Right renal cortex interstitium (tissue), 3 donors: Measurements from ENCODE around the gene CDC42. TPM values are rescaled to one million over a fixed set of nuclear protein-coding genes. Genes with fewer than 3 reads are reported as not detected.
"Not testable (repeated sequence)": the region's sequence is repeated elsewhere in the genome, so short reads cannot be mapped to it uniquely, and the experiment has no call there.

Source experiments
- DNase-seq, 3 donors: peaks; one replicate each; pipeline ENCODE4 v3.0.0-alpha.2; 2013; ENCODE audit warnings: low read depth in 3 of 3, low spot score in 2 of 3
- polyA plus RNA-seq, 3 donors: library from polyadenylated mRNA; unstranded; fragments of 120-200 nt; gene quantifications; one replicate each; pipeline ENCODE4 v1.2.1, GENCODE V29; 2013; ENCODE audit not compliant: insufficient read length in 3 of 3

Gene CDC42
- polyA plus RNA-seq, 3 donors = 400 to 437 (median 427) TPM

DNA sequence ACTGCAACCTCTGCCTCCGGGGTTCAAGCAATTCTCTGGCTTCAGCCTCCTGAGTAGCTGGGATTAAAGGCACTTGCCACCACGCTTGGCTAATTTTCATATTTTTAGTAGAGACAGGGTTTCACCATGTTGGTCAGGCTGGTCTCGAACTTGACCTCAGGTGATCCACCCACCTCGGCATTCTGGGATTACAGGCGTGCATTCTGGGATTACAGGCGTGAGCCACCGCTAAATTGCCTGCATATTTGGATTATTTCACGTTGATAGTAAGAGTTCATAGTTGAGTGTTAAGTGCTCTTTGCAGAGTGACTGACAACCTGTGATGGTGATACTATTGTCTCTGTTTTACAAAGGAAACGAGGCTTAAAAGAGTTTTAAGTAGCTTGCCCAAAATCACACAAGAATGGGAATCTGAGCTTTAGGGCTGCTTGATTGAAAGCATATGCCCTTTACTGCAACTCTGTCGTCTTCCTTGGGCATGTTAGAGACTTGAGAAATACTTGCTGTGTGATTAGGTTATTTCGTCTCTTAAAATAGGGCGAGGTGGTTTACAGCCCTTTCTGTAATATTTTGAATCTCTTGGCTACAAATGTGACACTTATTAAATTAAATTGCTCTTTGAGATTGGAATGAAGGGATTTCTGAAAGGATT lies 12.4 kb downstream of the CDC42 start:
- no peak for DNase-seq

DNA sequence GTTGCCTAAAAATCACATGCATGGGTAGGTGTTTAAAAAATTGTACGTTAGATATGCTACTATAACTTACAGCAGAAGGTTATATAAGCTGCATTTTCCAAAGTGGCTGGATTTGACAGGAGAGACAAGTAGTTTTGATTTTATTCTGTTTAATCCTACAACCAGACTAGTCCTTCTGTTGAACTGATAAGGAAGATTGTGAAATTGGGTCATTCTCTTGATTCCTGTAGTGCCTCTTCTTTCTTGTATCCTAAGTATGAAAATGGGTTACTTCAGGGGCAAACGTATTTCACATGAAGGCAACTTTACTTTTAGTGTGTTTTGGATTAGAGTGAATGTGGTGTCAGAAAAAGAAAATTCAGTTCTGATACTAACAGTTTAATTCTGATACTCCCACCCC lies 19.0 kb downstream of the CDC42 start:
- DNase-seq = no peak

DNA sequence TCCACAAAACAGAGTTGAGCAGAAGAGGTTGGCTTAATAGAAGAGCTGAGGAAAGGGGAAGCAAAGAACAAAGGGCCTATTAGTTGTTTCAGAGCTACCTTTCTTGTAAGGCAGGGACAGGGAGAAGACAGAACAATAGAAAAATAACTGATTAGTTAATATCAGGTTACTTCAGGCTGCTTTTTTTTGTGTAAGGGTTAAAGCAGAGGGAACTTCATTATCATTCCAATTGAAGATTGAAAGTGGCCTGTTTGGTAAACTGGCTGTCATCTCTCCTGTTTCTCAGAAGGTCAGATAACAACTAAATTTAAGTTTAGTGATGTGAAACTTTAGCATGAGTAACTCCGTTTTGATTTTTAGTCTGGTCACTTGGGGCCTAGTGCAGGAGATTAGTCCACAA lies 22.3 kb downstream of the CDC42 start:
- DNase-seq = no peak

DNA sequence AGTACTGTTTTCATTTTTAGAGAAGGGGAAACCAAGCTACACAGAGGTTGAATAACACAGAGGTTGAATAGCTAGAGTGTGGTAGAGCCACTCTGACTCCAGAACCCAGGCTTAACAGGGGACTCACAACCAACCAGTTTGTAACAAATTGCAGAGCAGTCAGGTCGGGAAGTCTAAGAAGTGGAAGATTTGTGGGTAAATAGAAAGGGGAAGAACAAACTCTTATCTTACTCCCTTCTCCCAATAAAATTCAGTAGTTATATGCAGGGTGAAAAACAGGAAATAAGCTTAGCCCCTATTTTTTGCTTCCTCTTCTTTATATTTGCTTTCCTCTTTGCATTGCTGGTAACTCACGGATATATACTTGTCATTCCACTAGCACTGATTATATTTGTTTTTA lies 23.2 kb downstream of the CDC42 start:
- DNase-seq = no peak

DNA sequence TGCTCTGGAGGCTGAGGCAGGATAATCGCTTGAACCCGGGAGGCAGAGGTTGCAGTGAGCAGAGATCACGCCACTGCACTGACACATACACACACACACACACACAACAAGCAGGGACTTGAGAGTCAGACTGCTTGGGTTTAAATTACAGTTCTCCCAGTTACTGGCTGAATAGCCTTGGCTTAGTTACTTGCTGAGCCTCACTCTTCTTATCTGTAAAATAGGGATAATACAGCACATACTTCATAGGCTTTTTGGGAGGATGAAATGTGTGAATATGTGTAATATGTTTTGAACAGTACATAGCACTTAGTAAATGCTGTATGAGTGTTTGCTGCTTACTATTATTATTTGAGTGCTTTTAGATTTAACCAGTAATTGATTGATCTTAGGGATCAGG lies 23.8 kb downstream of the CDC42 start:
- no peak for DNase-seq

DNA sequence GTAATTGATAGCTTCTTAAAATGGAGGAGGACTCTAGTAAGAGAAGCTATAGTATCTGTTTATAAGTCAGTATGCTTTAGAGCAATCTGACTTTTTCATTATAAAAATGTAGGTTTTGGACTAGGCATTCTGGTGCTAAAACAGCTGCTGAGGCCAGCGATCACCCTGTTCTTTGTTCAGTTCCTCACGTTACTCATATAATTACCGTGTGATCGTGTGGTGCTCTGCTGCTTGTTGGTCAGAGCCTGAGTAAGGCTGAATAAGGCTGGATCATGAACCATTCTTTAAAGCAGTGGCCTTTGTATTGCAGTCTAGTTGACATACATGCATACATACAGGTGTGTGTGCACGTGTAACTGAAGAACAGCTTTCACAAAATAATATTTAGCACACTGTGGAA lies 25.2 kb downstream of the CDC42 start:
- no peak for DNase-seq

DNA sequence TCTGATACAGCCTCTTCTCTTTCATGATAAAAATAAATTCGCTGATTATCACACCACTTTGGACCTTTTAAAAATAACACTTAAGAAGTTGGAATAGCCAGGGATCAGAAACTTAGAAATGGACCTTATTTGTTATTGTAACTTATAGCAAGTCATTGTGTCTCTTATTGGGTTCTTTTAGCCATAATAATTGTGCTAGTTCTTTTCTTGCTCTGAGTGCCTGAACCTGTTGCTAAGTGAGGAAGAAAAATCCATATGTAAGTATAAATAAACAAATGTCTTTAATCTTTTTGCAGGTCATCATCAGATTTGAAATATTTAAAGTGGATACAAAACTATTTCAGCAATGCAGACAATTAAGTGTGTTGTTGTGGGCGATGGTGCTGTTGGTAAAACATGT lies 25.6 kb downstream of the CDC42 start:
- no peak for DNase-seq

DNA sequence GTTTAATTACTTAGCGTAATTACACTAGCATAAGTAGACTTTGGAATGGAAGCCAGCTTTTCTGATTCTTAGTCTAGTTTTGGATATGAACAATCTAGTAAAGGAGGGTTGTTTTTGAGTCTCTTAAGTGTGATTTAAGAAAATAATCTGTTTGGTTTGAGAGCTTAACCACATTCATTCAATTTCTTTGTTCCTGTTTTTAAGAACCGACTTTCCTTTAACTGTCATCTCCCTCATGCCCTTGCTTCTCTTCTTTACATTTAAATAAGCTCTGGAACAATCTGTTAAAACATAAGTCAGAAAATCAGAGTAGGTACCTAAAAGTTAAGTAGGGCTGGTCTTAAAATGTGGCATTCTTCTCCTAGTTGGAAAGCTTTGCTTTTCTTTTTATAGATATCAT lies 27.7 kb downstream of the CDC42 start:
- no peak for DNase-seq

DNA sequence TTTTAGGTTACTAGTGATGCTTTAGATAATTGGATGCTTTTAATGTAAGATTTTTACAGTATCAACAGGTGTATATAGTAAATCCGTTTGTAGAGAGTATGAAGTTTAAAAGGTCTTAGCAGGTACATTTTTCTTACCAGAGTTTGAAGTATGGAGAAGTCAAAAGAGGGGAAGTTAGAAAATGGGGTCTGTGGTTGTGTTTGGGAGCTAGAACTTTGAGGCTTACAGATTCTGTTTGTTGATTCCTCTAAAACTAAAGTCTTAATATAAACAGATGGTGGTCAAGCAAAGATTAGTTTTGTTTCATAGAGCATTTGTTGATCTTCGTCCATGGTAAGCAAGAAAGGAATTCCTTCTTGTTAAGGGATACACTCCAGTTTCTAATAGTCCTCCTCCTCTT lies 35.8 kb downstream of the CDC42 start:
- DNase-seq = no peak

DNA sequence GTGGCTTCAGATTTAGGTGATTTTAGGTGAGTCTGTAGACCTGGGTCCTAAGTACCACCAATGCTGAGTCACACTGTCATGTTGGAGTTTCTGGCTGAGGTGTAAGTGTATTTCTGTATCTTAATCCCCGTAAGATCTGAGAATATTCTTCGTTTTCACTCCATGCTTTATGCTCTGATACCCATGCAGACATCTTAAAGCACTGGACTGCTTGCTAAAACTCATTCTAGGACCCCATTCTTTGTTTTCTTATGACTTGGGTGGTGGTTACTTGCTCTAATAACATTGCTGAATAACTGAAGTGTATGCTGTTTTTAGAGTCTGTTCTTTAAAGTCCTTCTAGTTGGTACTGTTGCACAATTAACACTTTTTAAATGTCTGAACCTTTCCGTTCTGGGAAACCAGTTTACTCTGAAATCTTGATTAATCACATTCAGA lies 36.6 kb downstream of the CDC42 start:
- no peak for DNase-seq

DNA sequence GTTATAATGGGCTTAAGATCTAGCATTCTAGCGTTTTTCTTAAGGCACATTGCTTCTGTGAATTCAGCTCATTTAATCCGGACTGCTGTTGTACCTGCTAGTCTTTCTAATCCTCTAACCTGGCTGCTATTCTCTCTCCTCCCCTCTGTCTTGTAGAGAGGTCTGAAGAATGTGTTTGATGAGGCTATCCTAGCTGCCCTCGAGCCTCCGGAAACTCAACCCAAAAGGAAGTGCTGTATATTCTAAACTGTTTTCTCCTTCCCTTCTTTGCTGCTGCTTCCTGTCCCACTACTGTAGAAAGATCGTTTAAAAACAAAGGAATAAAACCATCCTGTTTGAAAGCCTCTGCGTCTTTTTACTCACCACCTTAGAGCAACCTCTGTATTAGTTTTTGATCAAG lies 37.3 kb downstream of the CDC42 start:
- DNase-seq = no peak

DNA sequence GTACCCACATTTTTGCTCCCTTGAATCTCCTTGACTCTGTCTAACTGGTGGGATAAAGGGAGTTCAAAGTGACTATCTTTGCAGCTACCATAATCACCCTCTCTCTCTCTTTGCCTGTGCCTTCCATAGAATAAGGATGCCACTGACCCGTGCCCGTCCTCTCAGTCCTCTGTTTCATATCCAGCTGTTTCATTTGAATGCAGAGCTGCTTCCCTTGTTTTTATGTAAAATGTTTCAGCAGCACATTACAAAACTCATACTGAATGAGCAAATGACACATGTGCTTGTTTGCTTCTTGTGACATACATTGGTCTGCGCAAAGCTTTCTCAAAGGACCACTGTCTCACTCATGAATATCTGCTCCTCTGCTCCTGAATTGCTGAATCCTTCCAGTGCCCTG lies 38.4 kb downstream of the CDC42 start:
- no peak for DNase-seq

DNA sequence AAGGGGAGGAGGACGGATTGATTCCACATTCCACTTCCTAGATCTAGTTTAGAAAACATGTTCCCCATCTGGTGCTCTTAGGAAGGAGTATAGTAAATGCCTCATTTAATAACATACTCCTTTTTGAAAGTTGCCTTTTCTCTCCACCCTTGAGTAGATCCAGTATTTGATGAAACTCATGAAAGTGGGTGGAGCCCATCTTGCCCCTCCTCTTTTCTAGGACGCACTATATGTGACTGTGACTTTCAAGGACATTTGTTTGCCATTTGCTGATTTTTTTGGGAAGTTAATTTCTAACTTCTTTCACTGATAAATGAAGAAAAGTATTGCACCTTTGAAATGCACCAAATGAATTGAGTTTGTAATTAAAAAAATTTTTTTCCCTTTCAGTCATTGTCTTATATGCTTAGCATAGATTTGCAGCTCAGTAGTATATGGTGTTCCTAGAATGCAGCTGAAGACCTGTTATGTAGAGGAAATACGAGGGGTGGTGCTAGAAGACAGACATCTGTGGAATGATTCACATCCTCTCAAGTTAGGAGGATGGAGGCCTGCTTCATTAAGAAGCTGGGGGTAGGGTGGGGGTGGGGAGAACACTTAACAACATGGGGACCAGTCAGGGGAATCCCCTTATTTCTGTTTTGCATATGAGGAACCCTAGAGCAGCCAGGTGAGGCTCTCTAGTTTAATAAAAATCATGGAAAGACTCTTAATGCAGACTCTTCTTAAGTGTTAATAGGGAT lies 39.7 kb downstream of the CDC42 start:
- not testable (repeated sequence) for DNase-seq

DNA sequence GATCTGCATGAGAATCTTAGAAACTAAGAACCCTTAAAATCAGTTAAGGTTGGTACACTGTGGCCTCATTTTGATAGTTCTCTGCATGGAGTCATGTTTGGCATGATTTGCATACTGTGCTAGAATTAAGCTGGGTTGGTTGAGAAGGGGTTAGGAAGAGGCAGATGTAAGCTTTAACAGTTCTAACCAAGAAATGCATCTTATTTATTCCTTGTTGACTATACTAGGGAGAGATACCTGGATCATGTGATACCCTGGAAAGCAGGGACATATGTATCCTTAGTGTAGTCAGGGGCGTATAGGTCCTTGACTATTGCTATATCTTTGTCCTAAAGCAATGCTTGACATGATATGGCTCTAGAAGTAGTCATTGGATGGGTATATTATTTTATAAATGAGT lies 41.0 kb downstream of the CDC42 start:
- DNase-seq = no peak

DNA sequence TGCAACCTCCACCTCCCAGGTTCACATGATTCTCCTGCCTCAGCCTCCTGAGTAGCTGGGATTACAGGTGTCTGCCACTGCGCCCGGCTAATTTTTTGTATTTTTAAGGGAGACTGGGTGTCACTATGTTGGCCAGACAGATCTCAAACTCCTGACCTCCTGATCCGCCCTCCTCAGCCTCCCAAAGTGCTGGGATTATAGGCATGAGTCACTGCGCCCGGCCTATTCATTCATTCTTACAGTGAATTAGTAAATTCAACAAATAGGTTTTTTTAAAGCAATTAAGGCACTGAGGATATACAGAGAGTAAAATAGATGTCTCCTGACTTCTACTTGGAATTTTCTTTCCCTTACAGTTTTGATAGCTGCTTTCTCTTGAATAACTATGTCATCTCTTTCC lies 43.5 kb downstream of the CDC42 start:
- DNase-seq = no peak

DNA sequence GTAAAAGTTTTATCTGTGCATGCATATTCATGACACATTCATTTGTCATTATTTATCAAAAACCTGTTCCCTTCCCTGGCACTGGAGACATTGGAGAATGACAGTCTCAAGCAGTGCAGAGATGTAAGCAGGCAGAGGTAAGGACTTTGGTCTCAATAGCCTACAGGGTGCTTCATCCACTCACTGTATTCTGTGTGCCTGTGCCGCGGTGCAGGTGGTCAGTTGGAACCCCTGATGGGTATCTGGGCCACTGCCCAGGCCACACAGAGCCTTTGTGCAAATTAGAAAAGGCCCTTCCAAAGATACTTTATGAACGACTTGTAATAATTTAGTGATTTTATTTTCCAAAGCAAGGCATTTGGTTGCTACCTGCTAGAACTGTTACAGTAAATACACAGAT lies 44.0 kb downstream of the CDC42 start:
- no peak for DNase-seq

DNA sequence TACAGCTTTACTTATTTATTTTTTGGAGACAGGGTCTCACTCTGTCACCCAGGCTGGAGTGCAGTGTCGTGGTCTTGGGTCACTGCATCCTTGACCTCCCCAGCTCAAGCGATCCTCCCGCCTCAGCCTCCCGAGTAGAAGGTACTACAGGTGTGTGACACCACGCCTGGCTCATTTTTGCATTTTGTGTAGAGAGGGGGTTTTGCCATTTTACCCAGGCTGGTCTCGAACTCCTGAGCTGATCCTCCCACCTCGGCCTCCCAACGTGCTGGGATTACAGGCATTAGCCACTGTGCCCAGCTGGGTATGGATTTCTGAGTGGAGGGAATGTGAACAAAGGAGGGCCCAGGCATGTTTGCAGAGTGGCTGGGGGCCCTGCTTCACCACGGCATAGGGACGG lies 46.2 kb downstream of the CDC42 start:
- DNase-seq = no peak

DNA sequence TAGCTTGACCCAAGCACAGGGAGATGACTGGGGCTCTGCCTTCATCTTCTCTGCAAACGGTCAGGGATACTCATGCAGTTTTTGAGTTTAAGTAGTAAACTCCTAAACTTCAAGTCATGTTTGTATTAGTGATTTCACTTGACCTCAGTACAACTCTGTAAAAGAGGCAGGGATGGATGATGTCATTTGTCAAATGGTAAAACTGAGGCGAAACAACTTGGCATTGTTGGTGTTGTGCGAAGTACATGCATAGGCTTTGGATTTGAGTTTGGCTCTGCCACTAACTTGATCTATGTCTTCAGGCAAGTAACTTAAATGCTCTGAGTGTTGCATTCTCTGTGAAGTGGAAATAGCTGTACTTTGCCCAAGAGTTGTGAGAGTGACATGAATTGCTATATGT lies 47.7 kb downstream of the CDC42 start:
- DNase-seq = no peak

DNA sequence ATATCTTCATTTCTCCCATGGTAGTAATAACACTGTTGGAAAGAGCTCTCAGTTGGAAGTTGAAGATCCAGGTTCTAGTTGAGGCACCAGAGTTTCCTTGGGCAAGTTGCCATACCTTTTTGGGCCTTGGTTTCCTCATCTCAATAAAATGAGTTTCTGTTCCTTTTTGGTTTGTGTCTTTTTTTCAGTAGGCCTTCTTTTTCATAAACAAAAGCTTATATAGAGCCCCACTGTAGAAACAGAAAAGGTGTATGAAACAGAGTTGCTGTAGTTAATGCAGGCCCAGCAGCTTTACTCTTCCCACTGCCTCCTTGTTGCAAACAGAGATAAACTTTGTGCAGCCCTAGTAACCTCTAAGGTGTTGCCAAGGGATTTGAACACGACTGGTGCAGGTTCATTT lies 48.7 kb downstream of the CDC42 start:
- no peak for DNase-seq

DNA sequence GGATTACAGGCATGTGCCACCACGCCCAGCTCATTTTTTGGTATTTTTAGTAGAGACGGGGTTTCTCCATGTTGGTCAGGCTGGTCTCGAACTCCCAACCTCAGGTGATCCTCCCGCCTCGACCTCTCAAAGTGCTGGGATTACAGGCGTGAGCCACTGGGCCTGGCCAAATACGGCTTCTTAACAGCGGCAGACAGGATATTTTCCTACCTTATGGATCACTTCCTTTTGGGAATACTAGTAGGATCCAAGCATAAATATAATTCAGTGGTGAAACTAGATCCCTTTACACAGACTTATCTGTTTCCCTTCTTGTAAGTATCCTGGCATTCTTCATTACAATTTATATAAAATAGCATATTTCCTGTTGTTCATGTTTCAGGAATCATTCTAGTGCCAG lies 49.5 kb downstream of the CDC42 start:
- DNase-seq = no peak

DNA sequence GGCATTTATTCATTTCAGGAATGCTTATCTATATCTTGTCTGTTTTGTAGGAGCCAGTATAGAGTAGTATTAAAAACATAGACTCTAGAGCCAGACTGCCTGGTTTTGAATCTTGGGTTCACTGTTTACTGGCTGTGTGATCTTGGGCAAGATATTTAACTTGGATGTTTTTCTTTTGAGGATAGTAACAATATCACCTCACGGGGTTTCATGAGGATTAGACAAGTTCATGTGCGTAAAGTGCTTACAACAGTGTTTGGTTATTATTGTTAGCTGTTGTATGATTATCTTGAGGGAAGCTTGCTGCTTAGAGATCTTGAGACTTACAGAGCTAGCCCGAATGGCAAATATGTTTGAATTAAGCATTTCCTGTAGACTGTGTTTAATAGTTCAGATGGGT lies 50.2 kb downstream of the CDC42 start:
- DNase-seq = no peak

DNA sequence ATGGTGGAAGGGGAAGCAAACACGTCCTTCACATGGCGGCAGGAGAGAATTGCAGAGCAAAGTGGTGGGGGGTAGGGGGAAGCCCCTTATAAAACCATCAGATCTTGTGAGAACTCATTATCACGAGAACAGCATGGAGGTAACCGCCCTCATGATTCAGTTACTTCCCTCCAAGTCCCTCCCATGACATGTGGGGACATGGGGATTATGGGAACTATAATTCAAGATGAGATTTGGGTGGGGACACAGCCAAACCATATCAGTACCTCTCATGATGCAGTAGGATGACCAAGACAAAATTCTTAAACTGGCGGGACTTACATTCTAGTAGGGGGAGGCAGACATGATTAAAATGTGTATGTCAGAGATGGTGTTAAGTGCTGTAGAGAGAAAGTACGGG lies 51.6 kb downstream of the CDC42 start:
- DNase-seq = no peak
